IPS-18a (cell line): ENCODE results near the gene DAB2IP.
"Not testable (repeated sequence)": the region's sequence is repeated elsewhere in the genome, so short reads cannot be mapped to it uniquely, and the experiment has no call there.

Experiments used
- H3K27ac ChIP-seq: one replicate; pipeline ENCODE4 v1.5.1; 2013; ENCODE audit warnings: low read length
- H3K27me3 ChIP-seq: one replicate; pipeline ENCODE4 v1.6.1; 2013; ENCODE audit warnings: mild to moderate bottlenecking, low read length; ENCODE audit not compliant: control insufficient read depth, insufficient read depth
- H3K36me3 ChIP-seq: one replicate; pipeline ENCODE4 v1.6.1; 2013; ENCODE audit warnings: low read depth, low read length; ENCODE audit not compliant: control insufficient read depth
- H3K4me1 ChIP-seq: one replicate; pipeline ENCODE4 v1.6.1; 2013; ENCODE audit warnings: low read depth, low read length; ENCODE audit not compliant: control insufficient read depth
- H3K4me3 ChIP-seq: one replicate; pipeline ENCODE4 v1.5.1; 2013; ENCODE audit warnings: low read length
- H3K9ac ChIP-seq: one replicate; pipeline ENCODE4 v1.6.1; 2013; ENCODE audit warnings: mild to moderate bottlenecking, low read length, moderate library complexity
- H3K9me3 ChIP-seq: one replicate; pipeline ENCODE4 v1.6.1; 2013; ENCODE audit warnings: low read depth, low read length; ENCODE audit not compliant: control insufficient read depth

The DAB2IP gene

GRCh38 chr9:121738968-121739367, 87.5 kb downstream of the DAB2IP start:
- Histone ChIP-seq H3K9ac (no peak overlapping the region), H3K27ac (no peak overlapping the region), H3K9me3 (no peaks in the 10 kb centered on the region), H3K4me1 (peaks cover 66% of the 10 kb centered on the region), H3K4me3 (no peak overlapping the region), H3K36me3 (no peaks in the 10 kb centered on the region), H3K27me3 (peaks cover 8% of the 10 kb centered on the region)

- Histone ChIP-seq H3K9me3 (no peaks in the 10 kb centered on the region), H3K27me3 (peaks cover 8% of the 10 kb centered on the region), H3K36me3 (no peaks in the 10 kb centered on the region), H3K4me1 (peaks cover 72% of the 10 kb centered on the region), H3K4me3 (no peak overlapping the region), H3K9ac (no peak overlapping the region), H3K27ac (no peak overlapping the region)
Measured at GRCh38 chr9:121739971-121740370, 88.5 kb downstream of the DAB2IP start.

- Histone ChIP-seq H3K9me3 (no peaks in the 10 kb centered on the region), H3K9ac (no peak overlapping the region), H3K27ac (no peak overlapping the region), H3K27me3 (no peaks in the 10 kb centered on the region), H3K4me1 (peaks cover 66% of the 10 kb centered on the region), H3K36me3 (no peaks in the 10 kb centered on the region), H3K4me3 (no peak overlapping the region)
Measured at GRCh38 chr9:121741228-121741918, 89.9 kb downstream of the DAB2IP start.

GRCh38 chr9:121741919-121742283, 90.5 kb downstream of the DAB2IP start:
- H3K27me3 ChIP-seq, H3K9me3 ChIP-seq, H3K27ac ChIP-seq, H3K4me3 ChIP-seq, H3K36me3 ChIP-seq, H3K9ac ChIP-seq: not testable (repeated sequence)
- peaks cover 63% of the 10 kb centered on the region for H3K4me1 ChIP-seq

GRCh38 chr9:121742923-121743322, 91.5 kb downstream of the DAB2IP start:
- Histone ChIP-seq H3K27ac (no peak overlapping the region), H3K36me3 (no peaks in the 10 kb centered on the region), H3K4me1 (peaks cover 54% of the 10 kb centered on the region), H3K27me3 (no peaks in the 10 kb centered on the region), H3K9ac (no peak overlapping the region), H3K4me3 (no peak overlapping the region), H3K9me3 (no peaks in the 10 kb centered on the region)

- H3K4me3 ChIP-seq = peak overlapping the region; percentile 22
- no peaks in the 10 kb centered on the region for H3K36me3 ChIP-seq
- no peak overlapping the region for H3K27ac ChIP-seq
- no peaks in the 10 kb centered on the region for H3K27me3 ChIP-seq
- no peaks in the 10 kb centered on the region for H3K9me3 ChIP-seq
- H3K4me1 ChIP-seq = peaks cover 51% of the 10 kb centered on the region
- peak overlapping the region; percentile 11 for H3K9ac ChIP-seq
Measured at GRCh38 chr9:121743441-121744001, 92.1 kb downstream of the DAB2IP start.

GRCh38 chr9:121744002-121744686, 92.7 kb downstream of the DAB2IP start:
- Histone ChIP-seq H3K9ac (no peak overlapping the region), H3K9me3 (no peaks in the 10 kb centered on the region), H3K4me1 (peaks cover 45% of the 10 kb centered on the region), H3K4me3 (peak overlapping the region; percentile 22), H3K36me3 (no peaks in the 10 kb centered on the region), H3K27me3 (no peaks in the 10 kb centered on the region), H3K27ac (no peak overlapping the region)

GRCh38 chr9:121744687-121745395, 93.4 kb downstream of the DAB2IP start:
- Histone ChIP-seq H3K27ac (no peak overlapping the region), H3K4me1 (peaks cover 38% of the 10 kb centered on the region), H3K4me3 (no peak overlapping the region), H3K36me3 (no peaks in the 10 kb centered on the region), H3K9me3 (no peaks in the 10 kb centered on the region), H3K9ac (no peak overlapping the region), H3K27me3 (no peaks in the 10 kb centered on the region)

- Histone ChIP-seq H3K4me1 (peaks cover 37% of the 10 kb centered on the region), H3K27ac (no peak overlapping the region), H3K9ac (no peak overlapping the region), H3K9me3 (no peaks in the 10 kb centered on the region), H3K36me3 (no peaks in the 10 kb centered on the region), H3K27me3 (no peaks in the 10 kb centered on the region), H3K4me3 (no peak overlapping the region)
Measured at GRCh38 chr9:121745396-121745695, 93.9 kb downstream of the DAB2IP start.

- no peaks in the 10 kb centered on the region for H3K27me3 ChIP-seq
- no peaks in the 10 kb centered on the region for H3K36me3 ChIP-seq
- no peak overlapping the region for H3K4me3 ChIP-seq
- no peak overlapping the region for H3K9ac ChIP-seq
- H3K27ac ChIP-seq = no peak overlapping the region
- H3K4me1 ChIP-seq = peaks cover 31% of the 10 kb centered on the region
- no peaks in the 10 kb centered on the region for H3K9me3 ChIP-seq
Measured at GRCh38 chr9:121746411-121746810, 95.0 kb downstream of the DAB2IP start.

GRCh38 chr9:121746866-121747265, 95.4 kb downstream of the DAB2IP start:
- no peaks in the 10 kb centered on the region for H3K9me3 ChIP-seq
- H3K27ac ChIP-seq = no peak overlapping the region
- no peak overlapping the region for H3K4me3 ChIP-seq
- no peak overlapping the region for H3K9ac ChIP-seq
- H3K4me1 ChIP-seq = peaks cover 27% of the 10 kb centered on the region
- H3K36me3 ChIP-seq = no peaks in the 10 kb centered on the region
- H3K27me3 ChIP-seq = no peaks in the 10 kb centered on the region
